Measurements from ENCODE around the gene HES1.
"Not testable (repeated sequence)": the region's sequence is repeated elsewhere in the genome, so short reads cannot be mapped to it uniquely, and the experiment has no call there.

HES1 gene

DNA sequence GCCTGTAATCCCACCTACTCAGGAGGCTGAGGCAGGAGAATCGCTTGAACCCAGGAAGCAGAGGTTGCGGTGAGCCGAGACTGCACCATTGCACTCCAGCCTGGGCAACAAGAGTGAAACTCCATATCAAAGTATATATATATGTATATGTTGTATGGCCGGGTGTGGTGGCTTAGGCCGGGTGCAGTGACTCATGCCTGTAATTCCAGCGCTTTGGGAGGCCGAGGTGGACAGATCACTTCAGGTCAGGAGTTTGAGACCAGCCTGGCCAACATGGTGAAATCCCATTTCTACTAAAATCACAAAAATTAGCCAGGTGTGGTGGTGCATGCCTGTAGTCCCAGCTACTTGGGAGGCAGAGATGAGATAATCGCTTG is 7.0 kb upstream of the HES1 start:
- not testable (repeated sequence) for DNase-seq

GRCh38 chr3:194129581-194130133 is 6.3 kb upstream of the HES1 start:
- DNase-seq = no peak

- DNase-seq = no peak
Observed at GRCh38 chr3:194130188-194130587, 5.8 kb upstream of the HES1 start.

DNA sequence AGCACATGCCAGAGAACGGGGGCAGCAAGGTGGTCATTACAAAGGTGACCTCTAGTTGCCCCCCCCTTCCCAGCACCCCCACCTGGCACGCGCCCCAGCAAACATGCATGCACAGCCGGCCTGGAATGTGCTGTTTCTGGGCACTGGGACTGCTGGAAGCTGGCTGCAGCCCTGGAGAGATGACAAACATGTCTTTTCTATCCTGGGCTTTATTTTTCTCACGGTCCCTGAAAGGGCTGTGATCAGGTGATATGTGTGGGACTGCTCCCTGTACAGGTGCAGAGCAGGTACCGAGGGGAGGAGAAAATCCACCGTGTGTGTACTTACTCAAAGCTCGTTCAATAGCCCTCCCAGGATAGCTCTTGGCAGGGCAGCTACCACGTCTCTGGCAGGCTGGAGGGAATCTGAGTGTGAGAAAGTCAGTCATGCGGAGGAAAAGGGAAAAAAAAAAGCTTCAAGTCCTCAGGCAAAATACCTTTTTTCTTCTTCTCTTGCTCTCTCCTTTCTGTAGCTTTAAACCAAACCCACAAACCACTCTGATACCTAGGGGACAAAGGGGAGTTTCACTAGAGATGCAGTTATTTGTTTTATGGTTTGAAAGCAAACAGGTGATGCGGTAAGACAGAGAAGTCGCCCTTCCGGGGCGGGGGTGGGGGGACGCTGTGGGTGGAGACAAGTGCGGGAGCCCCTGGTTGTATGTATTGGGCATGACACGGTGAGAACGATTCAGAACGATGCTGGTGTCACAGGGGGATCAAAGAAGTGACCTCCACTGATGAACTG is 5.0 kb upstream of the HES1 start:
- DNase-seq = no peak

DNA sequence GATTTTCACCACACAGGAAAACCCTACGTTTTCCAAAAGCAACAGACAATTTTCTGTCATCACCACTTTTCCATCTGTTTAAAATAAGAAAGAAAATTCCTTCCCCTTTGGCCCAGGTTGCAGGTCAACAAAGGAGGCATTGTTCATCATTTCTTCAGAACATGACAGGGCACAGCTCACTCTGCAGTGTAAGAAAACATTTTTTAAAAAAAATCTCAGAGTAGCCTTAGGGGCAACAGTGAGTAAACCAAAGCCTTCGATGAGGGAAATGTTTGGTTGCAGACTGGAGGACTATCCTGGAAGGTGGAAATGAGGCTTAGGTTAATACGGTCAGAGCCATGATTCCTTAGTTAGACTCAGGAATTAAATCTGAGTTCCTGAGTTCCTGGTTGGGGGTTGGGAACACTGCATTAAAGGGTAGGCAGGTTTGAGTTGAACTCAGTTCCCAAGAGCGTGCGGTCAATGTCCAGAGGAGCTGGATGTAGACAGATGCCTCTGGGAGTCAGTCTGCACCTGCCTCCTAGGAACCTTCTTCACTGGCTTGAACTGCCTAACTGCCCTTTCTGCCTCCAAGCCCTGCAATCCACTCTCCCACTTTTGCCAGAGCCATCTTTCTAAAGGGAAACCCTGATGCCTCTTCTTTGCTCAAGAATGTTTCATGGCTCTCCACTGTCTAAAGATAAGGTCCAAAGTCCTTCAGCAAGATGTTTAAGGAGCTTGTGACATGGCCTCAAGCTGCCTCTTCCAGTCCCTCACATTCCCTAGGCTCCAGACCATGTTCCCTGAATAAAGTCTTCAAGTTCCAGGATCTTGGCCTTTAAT is 3.3 kb upstream of the HES1 start:
- DNase-seq = no peak

GRCh38 chr3:194133661-194134230 is 2.2 kb upstream of the HES1 start:
- peak; percentile 36 for DNase-seq

GRCh38 chr3:194134231-194134756 is 1.7 kb upstream of the HES1 start:
- DNase-seq = peak; percentile 45

- peak; percentile 88 for DNase-seq
Observed at GRCh38 chr3:194134757-194135515, 1.0 kb upstream of the HES1 start.

DNA sequence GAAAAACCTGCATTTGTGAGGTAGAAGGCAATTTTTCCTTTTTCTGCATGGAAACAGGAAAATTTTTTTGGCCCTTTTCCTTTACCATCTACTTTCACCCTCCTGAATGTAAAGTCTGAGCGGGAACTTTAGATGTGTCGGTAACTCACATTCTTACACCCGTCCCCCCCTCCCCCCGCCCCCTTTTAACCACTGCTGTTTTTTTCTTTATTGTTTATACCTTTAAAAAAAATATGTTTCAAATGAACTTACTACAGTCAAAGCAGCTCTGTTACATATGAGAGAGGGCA is 487 bp upstream of the HES1 start:
- DNase-seq = no peak

DNA sequence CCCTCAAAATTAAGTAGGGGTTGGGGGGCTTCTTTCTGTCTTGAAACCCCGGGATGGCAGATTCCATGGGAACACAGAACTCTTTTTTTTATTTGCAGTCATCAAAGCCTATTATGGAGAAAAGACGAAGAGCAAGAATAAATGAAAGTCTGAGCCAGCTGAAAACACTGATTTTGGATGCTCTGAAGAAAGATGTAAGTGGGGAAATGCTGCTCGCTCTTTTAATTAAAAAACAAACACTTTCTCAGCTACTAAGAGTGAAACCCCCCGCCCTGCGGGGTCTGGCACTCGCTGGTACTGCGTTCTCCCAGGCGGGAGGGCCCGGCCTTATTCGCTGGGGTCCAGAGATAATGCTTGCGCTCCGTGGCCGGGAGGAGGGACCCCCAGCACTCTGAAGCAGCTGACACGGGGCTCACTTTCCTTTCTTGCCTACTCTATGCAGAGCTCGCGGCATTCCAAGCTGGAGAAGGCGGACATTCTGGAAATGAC is 615 bp downstream of the HES1 start:
- DNase-seq = no peak

GRCh38 chr3:194137008-194137505 is 1.1 kb downstream of the HES1 start:
- DNase-seq = peak; percentile 37

- peak; percentile 49 for DNase-seq
Observed at GRCh38 chr3:194137506-194138474, 1.8 kb downstream of the HES1 start.

GRCh38 chr3:194138732-194139070 is 2.8 kb downstream of the HES1 start:
- DNase-seq = no peak

DNA sequence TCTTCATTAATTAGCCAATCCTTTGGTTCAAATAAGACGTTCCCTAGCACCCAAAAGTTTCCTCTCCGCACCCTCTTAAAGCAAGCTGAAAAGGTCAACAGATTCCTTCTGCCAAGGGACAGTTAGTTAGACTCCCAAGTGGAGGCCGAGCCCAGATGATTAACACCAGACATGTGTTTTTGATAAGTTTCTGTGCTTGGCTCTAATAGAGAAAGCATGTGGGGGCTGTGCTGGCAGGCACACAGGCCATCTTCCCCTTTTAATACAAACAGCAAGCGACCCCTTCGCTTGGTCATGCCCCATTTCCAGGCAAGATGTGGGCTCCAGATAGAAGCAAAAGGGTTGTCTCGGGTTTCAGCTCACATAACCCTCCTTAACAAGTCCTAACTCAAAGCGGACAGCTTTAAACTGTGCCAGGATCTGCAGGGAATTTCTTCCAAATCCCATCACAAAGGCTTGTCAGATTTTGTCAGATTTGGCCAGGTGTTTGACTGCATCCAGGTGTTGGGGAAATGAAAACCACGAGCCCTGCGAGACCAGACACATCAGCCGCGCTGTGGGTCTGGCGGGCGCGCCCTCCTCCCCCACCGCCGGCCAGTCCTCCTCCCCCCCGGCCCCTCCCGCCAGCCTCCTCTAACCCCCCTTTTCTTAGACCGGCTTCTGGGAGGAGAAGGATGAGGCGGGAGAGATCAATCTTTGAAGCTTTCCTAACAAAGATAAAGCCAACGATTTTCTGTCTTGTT is 3.3 kb downstream of the HES1 start:
- DNase-seq = no peak

DNA sequence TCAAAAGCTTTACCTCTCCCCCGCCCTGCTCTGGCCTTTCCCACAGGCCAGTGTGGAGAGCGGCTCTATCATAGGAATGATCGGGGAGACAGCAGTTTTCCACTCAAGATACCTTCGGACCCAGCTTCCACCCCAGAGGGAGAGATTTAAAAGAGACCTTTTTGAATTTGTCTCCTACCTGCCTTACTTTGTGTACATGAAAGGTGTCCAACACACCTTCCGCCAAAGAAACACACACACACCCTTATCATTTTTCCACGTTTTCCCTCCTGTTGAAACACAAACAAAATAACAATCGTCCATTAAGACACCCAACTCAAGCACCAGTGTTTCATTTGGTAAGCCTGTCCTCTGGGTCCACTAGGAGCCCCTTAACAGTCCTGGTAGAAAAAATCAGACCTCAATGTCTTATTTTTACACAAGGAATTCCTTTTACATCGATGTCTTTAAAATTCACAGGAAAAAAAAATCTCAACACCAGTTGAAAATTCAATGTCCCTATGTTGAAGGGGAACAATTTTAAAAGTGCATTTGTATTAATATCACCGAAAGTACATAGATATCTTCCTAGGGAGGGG is 4.0 kb downstream of the HES1 start:
- no peak for DNase-seq

- peak; percentile 44 for DNase-seq
Observed at GRCh38 chr3:194140520-194141414, 4.8 kb downstream of the HES1 start.

GRCh38 chr3:194141415-194142155 is 5.6 kb downstream of the HES1 start:
- peak; percentile 79 for DNase-seq
